AG04450 (cell line): ENCODE data around the gene KLHL41. TPM values are rescaled to one million over a fixed set of nuclear protein-coding genes. Genes with fewer than 3 reads are reported as not detected.
A peak's percentile ranks its signal among the peaks of the same experiment; 100 is the strongest.

Source experiments
- CTCF ChIA-PET: fragments of 300-600, 350-600 bp; formaldehyde crosslinking; extraction: SDS; loops from one replicate; lab custom pipeline; 2022; ENCODE audit warnings: antibody characterized with exemption, inconsistent platforms; lab: Charles Lee
- POLR2A ChIA-PET: fragments of 350-600 bp; formaldehyde crosslinking; extraction: SDS; loops from one replicate; lab custom pipeline; 2021; ENCODE audit warnings: antibody characterized with exemption, inconsistent platforms; lab: Yijun Ruan, JAX
- DNase-seq: peaks from one replicate; pipeline ENCODE4 v3.0.0-alpha.2; 2011; ENCODE audit warnings: low read depth, low spot score
- H3K27ac ChIP-seq: one replicate; pipeline ENCODE4 v1.5.1; 2012; ENCODE audit warnings: low read depth, low read length, control low read depth
- H3K27me3 ChIP-seq: one replicate; pipeline ENCODE4 v1.6.0; 2012; ENCODE audit warnings: low read length; ENCODE audit not compliant: control insufficient read depth, insufficient read depth
- H3K4me3 ChIP-seq: 2 replicates; pipeline ENCODE4 v1.5.1; 2011; ENCODE audit warnings: mild to moderate bottlenecking, low read depth, low read length, control low read depth
- H3K9me3 ChIP-seq: 2 replicates; pipeline ENCODE4 v1.5.1; 2012; ENCODE audit warnings: low read length; ENCODE audit not compliant: control insufficient read depth, insufficient read depth
- polyA plus RNA-seq: library from polyadenylated mRNA; depleted of rRNA; stranded (reverse); fragments of >200 nt; gene quantifications from 2 replicates; pipeline ENCODE4 v1.2.3, GENCODE V29; 2011
- TF ChIP-seq, protein P1 (sequence below): IDR thresholded peaks from 2 replicates; pipeline ENCODE4 v1.5.1; 2011; ENCODE audit warnings: low read depth, low read length, control low read depth, inconsistent platforms

Gene KLHL41
- polyA plus RNA-seq, 1 experiment: 0.22 TPM

DNA sequence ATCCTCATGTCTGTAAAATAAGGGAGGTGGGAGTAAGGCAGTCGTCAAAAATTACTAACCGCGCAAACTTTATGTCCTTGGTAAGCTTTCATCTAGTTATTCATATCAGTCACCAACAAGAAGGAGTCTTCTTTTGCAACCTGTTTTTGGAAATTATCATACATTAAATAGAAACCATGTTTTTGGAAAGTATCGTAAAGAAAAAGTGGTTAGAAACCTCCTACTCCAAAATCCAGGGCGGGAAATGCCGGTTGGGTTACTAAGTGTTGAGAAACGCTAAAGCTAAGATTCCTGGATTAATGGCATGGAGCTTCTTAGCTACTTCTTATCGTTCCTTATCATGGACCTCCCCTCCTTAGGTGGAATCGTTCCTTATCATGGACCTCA is 29.4 kb upstream of the KLHL41 start:
- ChIA-PET POLR2A (interaction anchor here (0.7 to 1.7 kb wide), 2 partner anchors 105 to 302 kb away, joined by 6 read pairs; partner anchors contain the start of gene PPIG), CTCF (interaction anchor here (0.7 to 3.7 kb wide), 11 partner anchors 8 to 1393 kb away, joined by 3 to 11 read pairs (median 5); partner anchors contain the start of gene SSB)
- Histone ChIP-seq H3K4me3 (peak overlapping the region; percentile 78), H3K9me3 (no peaks in the 10 kb centered on the region; the same call in 1 of the 2 replicates), H3K27ac (no peak overlapping the region), H3K27me3 (no peaks in the 10 kb centered on the region)
- TF ChIP-seq, protein P1, sequence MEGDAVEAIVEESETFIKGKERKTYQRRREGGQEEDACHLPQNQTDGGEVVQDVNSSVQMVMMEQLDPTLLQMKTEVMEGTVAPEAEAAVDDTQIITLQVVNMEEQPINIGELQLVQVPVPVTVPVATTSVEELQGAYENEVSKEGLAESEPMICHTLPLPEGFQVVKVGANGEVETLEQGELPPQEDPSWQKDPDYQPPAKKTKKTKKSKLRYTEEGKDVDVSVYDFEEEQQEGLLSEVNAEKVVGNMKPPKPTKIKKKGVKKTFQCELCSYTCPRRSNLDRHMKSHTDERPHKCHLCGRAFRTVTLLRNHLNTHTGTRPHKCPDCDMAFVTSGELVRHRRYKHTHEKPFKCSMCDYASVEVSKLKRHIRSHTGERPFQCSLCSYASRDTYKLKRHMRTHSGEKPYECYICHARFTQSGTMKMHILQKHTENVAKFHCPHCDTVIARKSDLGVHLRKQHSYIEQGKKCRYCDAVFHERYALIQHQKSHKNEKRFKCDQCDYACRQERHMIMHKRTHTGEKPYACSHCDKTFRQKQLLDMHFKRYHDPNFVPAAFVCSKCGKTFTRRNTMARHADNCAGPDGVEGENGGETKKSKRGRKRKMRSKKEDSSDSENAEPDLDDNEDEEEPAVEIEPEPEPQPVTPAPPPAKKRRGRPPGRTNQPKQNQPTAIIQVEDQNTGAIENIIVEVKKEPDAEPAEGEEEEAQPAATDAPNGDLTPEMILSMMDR: no peak
- no peak for DNase-seq

DNA sequence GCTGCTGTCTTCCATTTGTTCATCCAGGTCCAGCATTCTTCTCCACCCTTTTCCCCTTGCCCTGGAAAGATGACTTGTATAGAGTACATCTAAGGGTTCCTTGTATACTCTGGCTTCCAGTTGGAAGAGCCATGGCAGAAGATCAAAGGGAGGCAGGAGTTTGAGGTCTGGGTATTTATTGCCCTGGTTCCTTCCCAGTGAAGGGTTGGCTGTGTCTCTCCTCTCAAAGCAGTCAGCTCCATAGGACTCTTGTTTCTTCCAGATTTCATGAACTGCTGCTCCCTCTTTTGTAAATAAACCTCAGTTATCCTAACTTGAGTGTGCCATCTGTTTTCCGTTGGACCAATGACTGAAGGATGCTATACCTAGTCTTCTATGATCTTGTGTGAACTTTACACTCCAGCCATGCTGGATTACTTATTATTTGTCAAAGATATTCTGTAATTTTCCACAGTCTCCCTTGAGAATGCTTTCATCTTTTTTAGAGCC is 23.8 kb upstream of the KLHL41 start:
- no peaks in the 10 kb centered on the region for H3K27me3 ChIP-seq
- no peaks in the 10 kb centered on the region for H3K9me3 ChIP-seq
- TF ChIP-seq, protein P1: no peak
- DNase-seq: no peak
- CTCF ChIA-PET: no interaction called here
- H3K4me3 ChIP-seq: no peak overlapping the region
- POLR2A ChIA-PET: no interaction called here
- no peak overlapping the region for H3K27ac ChIP-seq

DNA sequence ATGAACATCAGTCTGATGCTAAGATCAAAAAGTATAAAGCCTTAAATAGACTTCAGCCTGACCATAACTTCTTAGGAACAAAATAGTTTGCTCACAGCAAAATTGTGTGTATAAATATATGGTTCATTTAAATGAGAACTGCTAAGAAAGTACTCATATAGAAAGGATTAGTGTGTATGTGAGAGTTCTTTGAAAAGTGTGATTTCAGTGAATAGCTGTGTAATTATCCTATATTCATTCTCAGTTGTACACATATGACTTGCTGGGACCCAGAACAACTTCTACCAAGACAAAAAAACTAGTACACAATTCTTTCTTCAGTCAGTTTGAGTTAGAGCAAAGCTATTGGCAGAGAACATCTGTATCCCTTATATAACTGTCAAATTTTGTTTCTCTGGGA is 23.0 kb upstream of the KLHL41 start:
- ChIA-PET POLR2A (no interaction called here), CTCF (no interaction called here)
- TF ChIP-seq, protein P1: no peak
- DNase-seq: no peak
- Histone ChIP-seq H3K27me3 (no peaks in the 10 kb centered on the region), H3K4me3 (no peak overlapping the region), H3K9me3 (no peaks in the 10 kb centered on the region), H3K27ac (no peak overlapping the region)

DNA sequence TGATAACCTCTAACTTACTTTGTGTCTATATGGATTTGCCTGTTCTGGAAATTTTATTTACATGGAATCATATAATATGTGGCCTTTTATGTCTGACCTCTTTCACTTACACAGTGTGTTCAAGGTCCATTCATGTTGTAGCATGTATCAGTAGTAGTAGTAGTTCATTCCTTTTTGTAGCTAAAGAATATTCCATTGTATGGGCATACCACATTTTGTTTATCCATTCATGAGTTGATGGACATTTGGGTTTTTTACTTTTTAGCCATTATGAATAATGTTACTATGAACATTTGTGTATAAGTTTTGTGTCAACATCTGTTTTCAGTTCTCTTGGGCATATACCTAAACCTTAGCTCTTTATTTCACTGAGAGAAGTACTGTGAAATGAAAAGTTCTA is 18.7 kb upstream of the KLHL41 start:
- Histone ChIP-seq H3K27me3 (no peaks in the 10 kb centered on the region), H3K9me3 (no peaks in the 10 kb centered on the region), H3K27ac (no peak overlapping the region), H3K4me3 (no peak overlapping the region)
- TF ChIP-seq, protein P1: no peak
- CTCF ChIA-PET: interaction anchor here (1.0 kb wide), 1 partner anchor 37 kb away, joined by 3 read pairs; no protein-coding TSS in a partner anchor
- POLR2A ChIA-PET: no interaction called here
- no peak for DNase-seq

DNA sequence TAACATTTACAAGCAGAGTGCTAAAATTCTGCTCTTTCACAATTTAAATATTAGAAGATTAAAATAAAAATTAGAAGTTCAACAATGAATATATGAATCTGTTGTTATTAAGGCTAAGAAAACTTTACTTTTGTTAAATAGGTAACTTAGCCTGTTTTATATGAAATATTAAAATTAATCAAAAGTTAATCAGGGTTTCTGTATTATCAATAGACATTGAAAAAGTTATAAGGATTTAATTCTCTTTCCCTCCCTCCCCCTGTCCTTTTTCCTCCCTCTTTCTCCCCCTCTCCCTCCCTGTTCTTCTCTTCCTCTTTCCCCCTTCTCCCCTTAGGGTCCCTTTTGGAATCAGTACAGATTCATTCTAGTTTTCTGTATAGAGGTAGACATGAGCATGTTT is 18.1 kb upstream of the KLHL41 start:
- no peak for DNase-seq
- ChIA-PET POLR2A (no interaction called here), CTCF (interaction anchor here (1.0 kb wide), 1 partner anchor 36 kb away, joined by 3 read pairs; no protein-coding TSS in a partner anchor)
- no peak overlapping the region for H3K4me3 ChIP-seq
- no peak overlapping the region for H3K27ac ChIP-seq
- no peaks in the 10 kb centered on the region for H3K27me3 ChIP-seq
- TF ChIP-seq, protein P1: no peak
- H3K9me3 ChIP-seq: no peaks in the 10 kb centered on the region
